ENCODE results near the gene COX10.

DNA sequence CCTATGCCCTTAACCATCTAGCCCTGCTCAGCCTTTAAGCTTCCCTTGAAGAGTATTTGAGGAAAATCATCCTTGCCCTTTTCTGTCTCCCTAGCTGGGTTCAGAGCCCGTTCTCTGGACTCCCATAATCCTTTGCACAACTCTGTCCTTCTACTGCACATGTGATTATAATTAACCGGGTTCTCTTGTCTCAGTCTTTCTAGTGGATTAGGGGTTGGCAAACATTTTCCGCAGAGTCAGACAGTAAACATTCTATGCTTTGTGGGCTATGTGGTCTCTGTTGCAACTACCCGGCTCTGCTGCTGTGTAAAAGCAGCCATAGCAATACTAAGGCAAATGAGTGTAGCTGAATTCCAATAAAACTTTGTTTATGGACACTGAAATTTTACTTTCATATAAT lies 87.4 kb downstream of the COX10 start:
- TF ChIP-seq, protein P1, sequence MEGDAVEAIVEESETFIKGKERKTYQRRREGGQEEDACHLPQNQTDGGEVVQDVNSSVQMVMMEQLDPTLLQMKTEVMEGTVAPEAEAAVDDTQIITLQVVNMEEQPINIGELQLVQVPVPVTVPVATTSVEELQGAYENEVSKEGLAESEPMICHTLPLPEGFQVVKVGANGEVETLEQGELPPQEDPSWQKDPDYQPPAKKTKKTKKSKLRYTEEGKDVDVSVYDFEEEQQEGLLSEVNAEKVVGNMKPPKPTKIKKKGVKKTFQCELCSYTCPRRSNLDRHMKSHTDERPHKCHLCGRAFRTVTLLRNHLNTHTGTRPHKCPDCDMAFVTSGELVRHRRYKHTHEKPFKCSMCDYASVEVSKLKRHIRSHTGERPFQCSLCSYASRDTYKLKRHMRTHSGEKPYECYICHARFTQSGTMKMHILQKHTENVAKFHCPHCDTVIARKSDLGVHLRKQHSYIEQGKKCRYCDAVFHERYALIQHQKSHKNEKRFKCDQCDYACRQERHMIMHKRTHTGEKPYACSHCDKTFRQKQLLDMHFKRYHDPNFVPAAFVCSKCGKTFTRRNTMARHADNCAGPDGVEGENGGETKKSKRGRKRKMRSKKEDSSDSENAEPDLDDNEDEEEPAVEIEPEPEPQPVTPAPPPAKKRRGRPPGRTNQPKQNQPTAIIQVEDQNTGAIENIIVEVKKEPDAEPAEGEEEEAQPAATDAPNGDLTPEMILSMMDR (optimal IDR thresholded peaks at IDR 0.05 in 1 of 3, IDR thresholded peaks at IDR 0.05 in 1 of 3, conservative IDR thresholded peaks at IDR 0.05 in 1 of 3; ENCODE audit: extremely low read depth in 1 of 3, insufficient read depth in 2 of 3, low read length in 3 of 3), result no peak
- TF ChIP-seq EZH2 (IDR thresholded peaks at IDR 0.05; ENCODE audit: low read length), result no peak

All from keratinocyte (primary cell).